HEK293 (cell line): ENCODE results near the gene FTO.

Experiments used
- CTCF ChIP-seq: fragments of 450-650 bp; formaldehyde crosslinking; IDR thresholded peaks from 2 replicates; pipeline ENCODE4 v1.5.1; 2016; ENCODE audit warnings: missing biosample characterization, missing genetic modification characterization
- KLF7 ChIP-seq: fragments of 450-650 bp; formaldehyde crosslinking; IDR thresholded peaks from 2 replicates; pipeline ENCODE4 v1.5.1; 2016; ENCODE audit warnings: missing biosample characterization, missing genetic modification characterization, borderline replicate concordance
- TRIM28 ChIP-seq: IDR thresholded peaks from 2 replicates; pipeline ENCODE4 v1.6.1; 2011; ENCODE audit warnings: low read length, control low read depth, borderline replicate concordance
- YY1 ChIP-seq: fragments of 450-650 bp; formaldehyde crosslinking; IDR thresholded peaks from 2 replicates; pipeline ENCODE4 v1.5.1; 2018; ENCODE audit warnings: missing biosample characterization, missing genetic modification characterization
- ZBTB10 ChIP-seq: fragments of 450-650 bp; formaldehyde crosslinking; IDR thresholded peaks from 2 replicates; pipeline ENCODE4 v1.5.1; 2016; ENCODE audit warnings: missing biosample characterization, missing genetic modification characterization
- ZBTB11 ChIP-seq: fragments of 450-650 bp; formaldehyde crosslinking; conservative IDR thresholded peaks from 2 replicates; pipeline ENCODE4 v1.5.1; 2016; ENCODE audit warnings: low read depth, missing biosample characterization, missing genetic modification characterization
- ZBTB26 ChIP-seq: fragments of 450-650 bp; formaldehyde crosslinking; optimal IDR thresholded peaks from 2 replicates; pipeline ENCODE3; 2016; ENCODE audit warnings: missing biosample characterization, mild to moderate bottlenecking, missing genetic modification characterization
- ZBTB48 ChIP-seq: fragments of 450-650 bp; formaldehyde crosslinking; IDR thresholded peaks from 2 replicates; pipeline ENCODE4 v1.5.1; 2016; ENCODE audit warnings: missing biosample characterization, missing genetic modification characterization
- ZNF140 ChIP-seq: fragments of 450-650 bp; formaldehyde crosslinking; IDR thresholded peaks from 2 replicates; pipeline ENCODE4 v1.5.1; 2016; ENCODE audit warnings: missing biosample characterization, missing genetic modification characterization
- ZNF202 ChIP-seq: fragments of 450-650 bp; formaldehyde crosslinking; IDR thresholded peaks from 2 replicates; pipeline ENCODE4 v1.5.1; 2016; ENCODE audit warnings: missing biosample characterization, missing genetic modification characterization, borderline replicate concordance
- ZNF292 ChIP-seq: fragments of 450-650 bp; formaldehyde crosslinking; IDR thresholded peaks from 2 replicates; pipeline ENCODE4 v1.5.1; 2016; ENCODE audit warnings: low read depth, missing biosample characterization, missing genetic modification characterization, borderline replicate concordance
- ZNF324 ChIP-seq: fragments of 450-650 bp; formaldehyde crosslinking; IDR thresholded peaks from 2 replicates; pipeline ENCODE4 v1.5.1; 2016; ENCODE audit warnings: missing biosample characterization, missing genetic modification characterization
- ZNF341 ChIP-seq: fragments of 450-650 bp; formaldehyde crosslinking; IDR thresholded peaks from 2 replicates; pipeline ENCODE4; 2016; ENCODE audit warnings: low read depth, missing biosample characterization, missing genetic modification characterization
- ZNF391 ChIP-seq: fragments of 450-650 bp; formaldehyde crosslinking; IDR thresholded peaks from 2 replicates; pipeline ENCODE4 v1.5.1; 2016; ENCODE audit warnings: low read depth, missing biosample characterization, missing genetic modification characterization, borderline replicate concordance
- ZNF394 ChIP-seq: fragments of 450-650 bp; formaldehyde crosslinking; IDR thresholded peaks from 2 replicates; pipeline ENCODE4 v1.5.1; 2016; ENCODE audit warnings: missing biosample characterization, missing genetic modification characterization, mild to moderate bottlenecking, moderate library complexity, borderline replicate concordance
- ZNF404 ChIP-seq: fragments of 450-650 bp; formaldehyde crosslinking; IDR thresholded peaks from 2 replicates; pipeline ENCODE4 v1.5.1; 2017; ENCODE audit warnings: missing biosample characterization, missing genetic modification characterization
- ZNF433 ChIP-seq: fragments of 450-650 bp; formaldehyde crosslinking; IDR thresholded peaks from 2 replicates; pipeline ENCODE4 v1.5.1; 2016; ENCODE audit warnings: missing biosample characterization, missing genetic modification characterization, low read depth
- ZNF521 ChIP-seq: fragments of 450-650 bp; formaldehyde crosslinking; IDR thresholded peaks from 2 replicates; pipeline ENCODE4 v1.5.1; 2017; ENCODE audit warnings: missing biosample characterization, mild to moderate bottlenecking, missing genetic modification characterization
- ZNF560 ChIP-seq: fragments of 450-650 bp; formaldehyde crosslinking; IDR thresholded peaks from 2 replicates; pipeline ENCODE4 v1.5.1; 2017; ENCODE audit warnings: missing biosample characterization, missing genetic modification characterization, borderline replicate concordance
- ZNF561 ChIP-seq: fragments of 450-650 bp; IDR thresholded peaks from 2 replicates; pipeline ENCODE4 v1.5.1; 2018; ENCODE audit warnings: missing biosample characterization, missing genetic modification characterization, borderline replicate concordance
- ZNF645 ChIP-seq: fragments of 450-650 bp; formaldehyde crosslinking; IDR thresholded peaks from 2 replicates; pipeline ENCODE4; 2016; ENCODE audit warnings: missing biosample characterization, missing genetic modification characterization
- ZNF76 ChIP-seq: fragments of 450-650 bp; formaldehyde crosslinking; IDR thresholded peaks from 2 replicates; pipeline ENCODE4; 2016; ENCODE audit warnings: low read depth, missing biosample characterization, missing genetic modification characterization, borderline replicate concordance
- ZNF777 ChIP-seq: fragments of 450-650 bp; formaldehyde crosslinking; IDR thresholded peaks from 2 replicates; pipeline ENCODE4 v1.5.1; 2017; ENCODE audit warnings: missing biosample characterization, missing genetic modification characterization, borderline replicate concordance
- ZNF830 ChIP-seq: fragments of 450-650 bp; IDR thresholded peaks from 2 replicates; pipeline ENCODE4 v1.5.0; 2018; ENCODE audit warnings: missing biosample characterization, missing genetic modification characterization, low read depth, mild to moderate bottlenecking, moderate library complexity
- ZSCAN30 ChIP-seq: fragments of 450-650 bp; IDR thresholded peaks from 2 replicates; pipeline ENCODE4 v1.5.1; 2018; ENCODE audit warnings: missing biosample characterization, mild to moderate bottlenecking, missing genetic modification characterization, moderate library complexity
- ZSCAN4 ChIP-seq: fragments of 450-650 bp; formaldehyde crosslinking; IDR thresholded peaks from 2 replicates; pipeline ENCODE4 v1.5.1; 2017; ENCODE audit warnings: missing biosample characterization, missing genetic modification characterization

FTO gene

GRCh38 chr16:53703590-53704444 is at the start of gene FTO, which contains the start of gene RPGRIP1L (continued):
- TF ChIP-seq ZBTB11 (tag by site-specific recombination), result peak; percentile 72
- peak; percentile 91 for TF ChIP-seq ZBTB48 (tag by site-specific recombination)
- 0 out of 2 replicates have a peak, but pooled peaks have one; percentile 56 for TF ChIP-seq ZNF391 (tag by site-specific recombination)
- TF ChIP-seq ZNF292 (tag by site-specific recombination), result no peak
- no peak for TF ChIP-seq ZNF324
- TF ChIP-seq ZSCAN30 (tag by site-specific recombination), result 0 out of 2 replicates have a peak, but pooled peaks have one; percentile 50
- peak; percentile 51; the same call in 1 of the 2 replicates for TF ChIP-seq ZNF394 (tag by site-specific recombination)
- peak; percentile 30; the same call in 1 of the 2 replicates for TF ChIP-seq ZNF561
- TF ChIP-seq ZBTB26 (tag by site-specific recombination), result peak; percentile 76
- no peak; the same call in 1 of the 2 replicates for TF ChIP-seq ZNF777
- no peak for TF ChIP-seq KLF7 (tag by site-specific recombination)
- TF ChIP-seq YY1 (tag by site-specific recombination), result peak; percentile 94
- TF ChIP-seq ZNF404, result no peak
- TF ChIP-seq ZNF830 (tag by site-specific recombination), result no peak
- no peak for TF ChIP-seq ZNF433
- TF ChIP-seq TRIM28, result peak; percentile 13; the same call in 1 of the 2 replicates
- TF ChIP-seq ZNF76 (tag by site-specific recombination), result peak; percentile 100
- no peak for TF ChIP-seq ZNF202 (tag by site-specific recombination)
- no peak for TF ChIP-seq ZNF560 (tag by site-specific recombination)
- no peak for TF ChIP-seq ZNF140 (tag by site-specific recombination)
- peak; percentile 99 for TF ChIP-seq ZNF341 (tag by site-specific recombination)
- TF ChIP-seq ZNF645, result no peak
- peak; percentile 79 for TF ChIP-seq CTCF (tag by site-specific recombination)
- peak; percentile 75 for TF ChIP-seq ZBTB10 (tag by site-specific recombination)
- no peak for TF ChIP-seq ZSCAN4 (tag by site-specific recombination)
- TF ChIP-seq ZNF521 (tag by site-specific recombination), result no peak
